ENCODE data around the gene CROCC2. TPM values are rescaled to one million over a fixed set of nuclear protein-coding genes. Genes with fewer than 3 reads are reported as not detected.

The CROCC2 gene
- total RNA-seq, 1 donor from 2014 or later: not detected

DNA sequence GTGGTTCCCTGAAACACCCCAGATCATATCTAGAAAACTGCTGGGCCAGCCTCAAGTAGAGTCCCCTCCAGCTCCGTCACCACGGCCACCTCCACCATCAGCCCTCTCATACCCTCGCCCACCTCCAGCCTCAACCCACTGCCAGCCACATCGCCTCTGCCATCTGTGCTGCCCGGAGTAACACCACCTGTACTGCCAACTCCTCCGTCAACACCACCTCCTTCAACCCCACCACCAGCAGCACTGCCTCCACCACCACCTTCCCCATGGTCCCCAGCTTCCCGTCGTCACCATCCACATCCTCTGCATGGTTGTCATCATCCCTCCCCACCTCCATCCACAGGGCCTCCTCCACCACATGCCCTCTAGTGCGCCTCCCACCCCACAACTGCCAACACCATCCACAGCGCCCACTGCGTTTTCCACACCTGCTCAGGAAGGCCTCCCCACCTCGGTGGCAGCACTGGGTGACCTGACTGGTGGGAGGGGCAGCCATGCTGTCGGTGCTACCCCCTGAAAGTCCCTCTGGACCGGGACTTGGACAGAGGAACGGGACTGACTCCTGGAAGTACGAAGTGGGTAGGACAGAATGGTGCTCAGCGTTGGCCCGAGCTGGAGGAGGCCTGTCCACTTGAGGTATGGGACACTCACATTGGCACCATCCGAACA, 93.9 kb downstream of the CROCC2 start:
- TF ChIP-seq, protein P1, sequence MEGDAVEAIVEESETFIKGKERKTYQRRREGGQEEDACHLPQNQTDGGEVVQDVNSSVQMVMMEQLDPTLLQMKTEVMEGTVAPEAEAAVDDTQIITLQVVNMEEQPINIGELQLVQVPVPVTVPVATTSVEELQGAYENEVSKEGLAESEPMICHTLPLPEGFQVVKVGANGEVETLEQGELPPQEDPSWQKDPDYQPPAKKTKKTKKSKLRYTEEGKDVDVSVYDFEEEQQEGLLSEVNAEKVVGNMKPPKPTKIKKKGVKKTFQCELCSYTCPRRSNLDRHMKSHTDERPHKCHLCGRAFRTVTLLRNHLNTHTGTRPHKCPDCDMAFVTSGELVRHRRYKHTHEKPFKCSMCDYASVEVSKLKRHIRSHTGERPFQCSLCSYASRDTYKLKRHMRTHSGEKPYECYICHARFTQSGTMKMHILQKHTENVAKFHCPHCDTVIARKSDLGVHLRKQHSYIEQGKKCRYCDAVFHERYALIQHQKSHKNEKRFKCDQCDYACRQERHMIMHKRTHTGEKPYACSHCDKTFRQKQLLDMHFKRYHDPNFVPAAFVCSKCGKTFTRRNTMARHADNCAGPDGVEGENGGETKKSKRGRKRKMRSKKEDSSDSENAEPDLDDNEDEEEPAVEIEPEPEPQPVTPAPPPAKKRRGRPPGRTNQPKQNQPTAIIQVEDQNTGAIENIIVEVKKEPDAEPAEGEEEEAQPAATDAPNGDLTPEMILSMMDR (IDR thresholded peaks at IDR 0.05; ENCODE audit: borderline replicate concordance): no peak
- H3K4me1 ChIP-seq: peaks cover 58% of the 10 kb centered on the region
- peak; percentile 13 for DNase-seq

DNA sequence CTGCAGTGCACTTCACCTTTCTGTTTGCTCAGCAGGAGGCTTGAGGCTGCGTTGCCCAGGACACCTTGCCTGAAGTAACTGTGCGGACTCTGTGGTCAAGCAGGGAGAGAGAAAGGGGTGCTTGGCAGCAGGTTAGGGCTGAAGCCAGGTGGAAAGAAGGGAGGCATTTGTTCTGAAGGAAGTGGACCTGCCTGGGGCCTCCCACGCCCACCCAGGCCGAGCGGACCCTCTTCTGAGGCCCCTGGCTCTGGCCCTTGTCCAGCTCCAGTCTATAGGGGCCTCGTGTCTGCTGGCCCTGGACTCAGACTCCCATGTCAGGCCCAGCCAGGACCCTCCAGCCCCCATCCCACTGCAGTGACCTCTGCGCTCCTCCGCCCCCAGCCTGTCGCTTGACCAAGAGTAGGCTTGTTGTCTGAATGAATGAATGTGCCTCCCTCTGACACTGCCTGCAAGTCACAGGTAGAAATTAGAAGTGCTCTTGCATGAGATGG, 94.7 kb downstream of the CROCC2 start:
- peak; percentile 10 for DNase-seq
- H3K27me3 ChIP-seq (ENCODE audit: low read depth): no peaks in the 10 kb centered on the region
- TF ChIP-seq, protein P1 (IDR thresholded peaks at IDR 0.05; ENCODE audit: borderline replicate concordance): no peak
- peaks cover 40% of the 10 kb centered on the region for H3K36me3 ChIP-seq
- intact Hi-C loops (cut with micrococcal nuclease): no loop called here
- H3K27ac ChIP-seq (replicated peaks): no peak overlapping the region
- peaks cover 29% of the 10 kb centered on the region for H3K9me3 ChIP-seq (replicated peaks)
- peaks cover 50% of the 10 kb centered on the region for H3K4me1 ChIP-seq
- peak overlapping the region; percentile 83 for H3K4me3 ChIP-seq

More for the DNA sequence above, 93.9 kb downstream of the CROCC2 start:
- H3K36me3 ChIP-seq: peaks cover 34% of the 10 kb centered on the region
- intact Hi-C loops (cut with micrococcal nuclease): no loop called here
- peaks cover 20% of the 10 kb centered on the region for H3K9me3 ChIP-seq (replicated peaks)
- no peaks in the 10 kb centered on the region for H3K27me3 ChIP-seq (ENCODE audit: low read depth)
- H3K4me3 ChIP-seq: peak overlapping the region; percentile 83
- H3K27ac ChIP-seq (replicated peaks): no peak overlapping the region

DNA sequence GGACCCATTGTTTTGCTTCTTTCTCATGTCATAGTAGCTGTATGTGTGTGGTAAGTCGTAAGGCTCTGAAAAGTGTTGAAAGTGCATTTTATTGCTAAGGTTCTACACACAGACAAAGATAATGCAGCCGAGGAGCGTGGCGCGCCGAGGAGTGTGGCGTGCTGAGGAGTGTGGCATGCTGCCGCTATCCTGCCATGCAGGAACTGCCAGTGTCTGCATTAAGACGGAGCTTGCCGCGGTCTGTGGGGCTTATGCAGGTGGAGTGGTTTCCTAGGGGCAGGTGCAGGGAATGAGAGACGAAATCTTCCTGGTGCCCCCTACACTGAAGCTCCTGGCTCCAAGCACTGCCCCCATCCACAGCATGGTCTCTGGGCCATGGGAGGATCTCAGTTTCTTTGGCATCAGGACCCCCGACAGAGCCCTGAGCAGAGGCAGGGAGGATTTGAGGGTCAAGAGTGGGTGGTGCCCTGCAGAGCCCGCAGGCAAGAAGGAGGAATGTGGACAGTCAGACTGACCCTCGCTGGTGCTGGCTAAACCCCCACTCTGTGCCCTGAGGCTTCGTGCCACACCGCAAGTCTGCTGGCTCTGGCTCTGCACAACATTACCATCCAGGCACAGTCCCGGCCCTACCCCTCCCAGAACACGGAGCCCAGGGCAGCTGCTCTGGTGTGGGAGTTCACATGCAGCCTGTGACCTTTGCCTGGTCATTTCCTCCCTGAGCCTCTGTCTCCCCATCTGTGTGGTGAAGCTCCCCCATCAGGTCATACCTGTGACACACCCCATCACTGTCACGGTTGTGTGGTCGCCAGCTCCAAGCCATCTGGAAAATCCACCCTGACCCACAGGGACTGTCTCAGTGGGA, 95.5 kb downstream of the CROCC2 start:
- Histone ChIP-seq H3K27ac (replicated peaks) (no peak overlapping the region), H3K4me3 (no peak overlapping the region), H3K36me3 (peaks cover 40% of the 10 kb centered on the region), H3K4me1 (peaks cover 42% of the 10 kb centered on the region), H3K9me3 (replicated peaks) (peaks cover 30% of the 10 kb centered on the region), H3K27me3 (ENCODE audit: low read depth) (no peaks in the 10 kb centered on the region)
- TF ChIP-seq, protein P1 (IDR thresholded peaks at IDR 0.05; ENCODE audit: borderline replicate concordance): no peak
- intact Hi-C loops (cut with micrococcal nuclease): no loop called here
- DNase-seq: no peak

DNA sequence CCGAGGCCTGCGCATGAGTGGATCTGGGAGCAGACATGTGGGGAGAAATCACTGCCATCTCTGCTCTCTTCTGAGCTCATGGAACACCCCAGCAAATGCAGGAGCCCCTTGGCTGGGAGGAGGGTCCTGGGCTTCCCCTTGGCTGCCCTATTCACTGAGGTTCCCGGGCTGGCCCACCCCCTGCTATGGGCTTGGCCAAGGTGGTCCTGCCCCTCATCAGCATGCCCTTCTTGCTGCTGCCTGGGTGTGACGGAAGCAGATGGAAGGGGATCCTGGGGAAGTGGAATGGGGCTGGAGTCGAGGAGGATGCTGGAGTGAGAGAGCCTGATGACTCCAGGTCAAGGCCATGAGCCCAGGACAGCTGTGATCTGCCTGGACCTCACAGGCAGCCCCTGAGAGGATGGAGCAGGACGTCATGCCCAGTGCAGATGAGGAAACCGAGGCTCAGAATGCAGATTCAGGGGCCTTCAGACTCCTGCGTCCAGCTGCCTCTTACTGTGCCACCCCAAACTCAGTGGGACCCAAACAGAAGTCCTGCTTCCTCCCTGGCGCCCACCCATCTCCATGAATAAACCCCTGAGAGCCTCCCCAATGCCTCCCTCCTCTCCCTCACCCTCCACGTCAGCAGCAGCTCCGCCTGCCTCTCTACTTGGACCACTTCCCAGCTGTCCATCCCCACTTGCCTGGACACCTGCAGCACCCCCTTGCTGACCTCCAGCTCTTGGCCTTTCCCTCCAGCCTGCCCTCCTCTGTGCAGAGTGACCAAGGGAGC, 96.3 kb downstream of the CROCC2 start:
- TF ChIP-seq, protein P1 (IDR thresholded peaks at IDR 0.05; ENCODE audit: borderline replicate concordance): no peak
- Histone ChIP-seq H3K27me3 (ENCODE audit: low read depth) (no peaks in the 10 kb centered on the region), H3K36me3 (peaks cover 40% of the 10 kb centered on the region), H3K4me1 (peaks cover 38% of the 10 kb centered on the region), H3K9me3 (replicated peaks) (peaks cover 30% of the 10 kb centered on the region), H3K27ac (replicated peaks) (no peak overlapping the region), H3K4me3 (no peak overlapping the region)
- intact Hi-C loops (cut with micrococcal nuclease): no loop called here
- DNase-seq: no peak

DNA sequence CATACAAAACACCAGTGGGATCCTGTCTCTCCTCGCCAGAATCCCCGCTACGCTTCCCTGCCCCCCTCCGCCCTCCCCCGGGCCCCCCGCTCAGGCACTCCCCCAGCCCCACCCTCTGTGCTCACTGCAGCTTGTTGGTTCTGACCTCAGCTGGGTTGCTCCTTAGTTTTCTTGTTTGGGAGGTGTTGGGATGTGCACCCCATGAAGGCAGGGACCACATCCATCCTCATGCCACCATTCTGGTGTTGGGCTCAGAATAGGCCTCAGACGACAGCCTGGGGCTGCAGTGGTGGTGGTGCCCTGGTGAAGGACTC, 96.9 kb downstream of the CROCC2 start:
- Histone ChIP-seq H3K27me3 (ENCODE audit: low read depth) (no peaks in the 10 kb centered on the region), H3K9me3 (replicated peaks) (peaks cover 30% of the 10 kb centered on the region), H3K27ac (replicated peaks) (no peak overlapping the region), H3K4me3 (no peak overlapping the region), H3K4me1 (peaks cover 38% of the 10 kb centered on the region), H3K36me3 (peaks cover 40% of the 10 kb centered on the region)
- intact Hi-C loops (cut with micrococcal nuclease): no loop called here
- TF ChIP-seq, protein P1 (IDR thresholded peaks at IDR 0.05; ENCODE audit: borderline replicate concordance): no peak
- no peak for DNase-seq
